Sciatic nerve (tissue), 2 donors: ENCODE measurements around the gene IPO9. TPM values are rescaled to one million over a fixed set of nuclear protein-coding genes. Genes with fewer than 3 reads are reported as not detected.
A peak's percentile ranks its signal among the peaks of the same experiment; 100 is the strongest.

Source experiments
- ATAC-seq: fragments of 200-7000 bp; cut with Tn5 transposase; one replicate; pipeline ENCODE4 v1.9.1; 2020; ENCODE audit warnings: mild to moderate bottlenecking, moderate library complexity
- DNase-seq: peaks from one replicate; pipeline ENCODE4 v3.0.0-alpha.2; 2020; ENCODE audit warnings: low spot score
- intact Hi-C: fragments of 100-400 bp; cut with DNase I; formaldehyde crosslinking; loops from one replicate; pipeline ENCODE4 v1.14.2; 2022
- microRNA-seq: library from miRNA; unstranded; fragments of <30 nt; microRNA quantifications from one replicate; pipeline ENCODE4 v1.2.0, GENCODE V29; 2020
- total RNA-seq: library from RNA; stranded (reverse); fragmentation: NEBNext Ultra II Directional; extraction: Animal tissue kit (Norgen Biotek cat#: 25700); gene quantifications from one replicate; pipeline ENCODE4 v1.2.1, GENCODE V29; 2021
- donor health status: DM: no; HTN: no; CAD: no.
- donor health status: DM: no; HTN: no; CAD: no.

The IPO9 gene
- total RNA-seq, 1 donor from 2014 or later, result 33.0 TPM

GRCh38 chr1:201921952-201922558 lies 93.1 kb downstream of the IPO9 start:
- no peak for ATAC-seq
- DNase-seq, result no peak
- intact Hi-C loops, result no loop called here

DNA sequence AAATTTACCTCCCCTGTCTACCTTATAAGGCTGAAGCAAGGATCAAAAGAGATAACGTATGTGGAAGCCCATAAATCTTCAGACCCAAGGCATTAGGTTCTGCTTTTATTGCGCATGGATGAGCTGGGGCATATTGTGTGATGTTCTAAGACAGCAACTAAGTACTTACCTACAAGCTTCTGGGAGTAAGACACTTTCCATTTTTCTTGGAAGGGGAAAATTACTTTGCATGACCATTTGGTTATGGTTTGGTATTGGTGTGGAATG lies 96.3 kb downstream of the IPO9 start:
- DNase-seq, result no peak
- no peak for ATAC-seq
- intact Hi-C loops, result no loop called here

DNA sequence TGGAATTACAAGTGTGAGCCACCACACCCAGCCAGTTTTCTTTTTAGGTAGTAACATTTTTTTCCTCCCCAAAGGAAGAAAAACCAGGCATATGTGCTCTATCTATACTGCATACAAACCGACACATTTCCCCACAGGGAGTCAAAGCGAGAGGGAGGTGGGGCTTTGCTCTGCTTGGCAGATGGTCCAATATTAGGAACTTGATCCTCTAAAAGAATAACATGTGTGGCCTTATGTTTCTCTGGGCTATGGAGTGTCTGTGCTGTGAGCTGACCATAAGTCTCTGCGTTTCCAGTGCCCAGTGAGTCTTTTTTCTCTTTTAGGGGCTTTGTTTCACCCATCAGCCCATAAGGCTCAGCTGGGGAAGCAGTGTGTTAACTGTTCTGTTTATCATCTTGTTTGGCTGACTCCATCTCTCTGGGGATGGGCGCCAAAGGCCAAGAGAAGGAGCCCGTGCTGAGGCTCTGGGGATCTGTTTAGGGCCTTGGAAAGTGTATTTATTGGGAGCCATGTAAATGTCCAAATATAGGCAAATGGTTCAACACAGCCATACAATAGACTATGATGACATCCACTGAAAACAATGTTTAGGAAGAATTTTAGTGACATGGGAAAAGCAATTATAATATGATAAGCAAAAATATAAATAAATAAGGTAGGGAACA lies 97.2 kb downstream of the IPO9 start:
- ATAC-seq, result peak; percentile 50

GRCh38 chr1:201928266-201928665 lies 99.3 kb downstream of the IPO9 start:
- intact Hi-C loops, result no loop called here
- no peak for ATAC-seq

More for the DNA sequence above, 97.2 kb downstream of the IPO9 start:
- peak; percentile 34 for DNase-seq
- intact Hi-C loops, result no loop called here

GRCh38 chr1:201930137-201930536 lies 101.2 kb downstream of the IPO9 start:
- intact Hi-C loops, result no loop called here
- DNase-seq (no peak), ATAC-seq (no peak)

More at GRCh38 chr1:201928266-201928665, 99.3 kb downstream of the IPO9 start:
- DNase-seq, result no peak

GRCh38 chr1:201930803-201931202 lies 101.8 kb downstream of the IPO9 start:
- DNase-seq (no peak), ATAC-seq (no peak)
- intact Hi-C loops, result no loop called here

Small RNA genes within 50 kb of the gene (microRNA-seq; reads per million reads assigned to microRNA genes)
- gene MIR1231, result not detected
- not detected for gene MIR6739

Other genes starting within 250 kb of the IPO9 start
- gene SHISA4, start 59.7 kb downstream of the IPO9 start, total RNA-seq, result 37.7 TPM
- gene LMOD1, start 117.4 kb downstream of the IPO9 start, total RNA-seq, result 41.6 TPM
- gene TIMM17A, start 126.3 kb downstream of the IPO9 start, total RNA-seq, result 28.7 TPM
- 42.8 TPM for gene RNPEP, start 153.5 kb downstream of the IPO9 start, total RNA-seq
- gene ELF3, start 181.4 kb downstream of the IPO9 start, total RNA-seq, result 6.4 TPM